Skin of body (tissue), 2 donors: Measurements from ENCODE around the gene SNRNP70. TPM values are rescaled to one million over a fixed set of nuclear protein-coding genes. Genes with fewer than 3 reads are reported as not detected.
"Not testable (repeated sequence)": the region's sequence is repeated elsewhere in the genome, so short reads cannot be mapped to it uniquely, and the experiment has no call there.

Experiments used
- DNase-seq: peaks from one replicate; lab custom pipeline; 2025; lab: John Stamatoyannopoulos, UW
- total RNA-seq: library from RNA; depleted of rRNA; stranded (reverse); fragments of >200 nt; gene quantifications from one replicate; pipeline ENCODE4 v1.2.3, GENCODE V29; 2014

Gene SNRNP70
- total RNA-seq, 1 donor from 2014 or later = 121 TPM

DNA sequence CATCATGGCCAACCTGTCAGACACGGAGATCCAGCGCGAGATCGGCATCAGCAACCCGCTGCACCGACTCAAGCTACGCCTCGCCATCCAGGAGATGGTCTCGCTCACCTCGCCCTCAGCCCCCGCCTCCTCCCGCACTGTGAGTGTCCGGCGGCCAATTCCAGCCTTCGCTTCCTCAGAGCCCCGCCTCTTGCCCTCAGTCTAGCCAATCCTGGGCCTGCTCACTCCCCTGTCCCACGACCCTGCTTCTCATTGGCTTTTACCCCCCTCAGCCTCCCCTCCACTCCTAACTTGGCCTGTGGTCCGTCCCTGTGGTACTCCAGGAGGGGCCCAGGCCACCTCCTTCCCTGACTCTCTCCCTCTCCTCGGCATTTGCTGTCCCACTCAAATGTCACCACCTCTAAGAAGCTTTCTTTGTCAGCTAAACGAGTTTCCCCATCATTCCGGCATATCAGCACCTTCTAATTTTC lies 57.6 kb downstream of the SNRNP70 start:
- peak; percentile 87 for DNase-seq

GRCh38 chr19:49145573-49146407 lies 60.5 kb downstream of the SNRNP70 start:
- DNase-seq = peak; percentile 27

DNA sequence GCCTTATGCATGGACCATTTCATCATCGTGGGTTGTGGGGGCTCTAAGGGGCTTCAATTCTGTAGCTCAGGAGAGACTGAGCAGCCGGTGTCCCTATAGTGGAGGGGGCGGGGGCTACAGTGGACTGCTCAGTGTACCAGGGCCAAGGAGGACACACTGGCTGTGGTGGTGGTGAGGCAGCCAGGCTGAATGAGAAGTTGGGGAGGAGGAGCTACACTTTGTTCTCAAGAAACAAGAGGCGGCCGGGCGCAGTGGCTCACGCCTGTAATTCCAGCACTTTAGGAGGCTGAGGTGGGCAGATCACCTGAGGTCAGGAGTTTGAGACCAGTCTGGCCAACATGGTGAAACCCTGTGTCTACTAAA lies 61.1 kb downstream of the SNRNP70 start:
- DNase-seq = not testable (repeated sequence)

- no peak for DNase-seq
Observed at GRCh38 chr19:49148044-49148682, 62.9 kb downstream of the SNRNP70 start.

- DNase-seq = peak; percentile 87
Observed at GRCh38 chr19:49148784-49149651, 63.8 kb downstream of the SNRNP70 start.

DNA sequence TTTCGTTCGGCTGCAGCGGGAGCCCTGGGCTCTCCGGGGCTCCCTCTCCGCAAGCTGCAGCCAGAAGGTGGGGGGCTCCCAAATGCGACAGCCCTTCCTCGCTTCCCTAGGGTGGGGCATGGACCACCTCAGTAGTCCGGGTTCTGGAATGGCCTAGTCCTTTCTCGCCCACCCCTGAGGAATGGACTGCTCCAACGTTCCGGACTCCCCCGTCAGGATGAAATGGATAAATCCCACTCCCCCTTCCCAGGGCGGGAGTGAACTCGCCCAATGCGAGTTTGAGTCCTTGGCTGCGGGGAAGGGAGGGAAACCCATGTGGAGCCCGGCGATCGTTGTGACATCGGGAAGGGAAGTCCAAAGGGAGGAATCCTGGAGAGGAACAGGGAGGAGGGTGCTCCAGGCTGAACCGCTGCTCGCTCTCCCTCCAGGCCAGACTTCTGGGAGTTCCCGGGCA lies 64.4 kb downstream of the SNRNP70 start:
- DNase-seq = peak; percentile 87

GRCh38 chr19:49150106-49150943 lies 65.1 kb downstream of the SNRNP70 start:
- peak; percentile 93 for DNase-seq

DNA sequence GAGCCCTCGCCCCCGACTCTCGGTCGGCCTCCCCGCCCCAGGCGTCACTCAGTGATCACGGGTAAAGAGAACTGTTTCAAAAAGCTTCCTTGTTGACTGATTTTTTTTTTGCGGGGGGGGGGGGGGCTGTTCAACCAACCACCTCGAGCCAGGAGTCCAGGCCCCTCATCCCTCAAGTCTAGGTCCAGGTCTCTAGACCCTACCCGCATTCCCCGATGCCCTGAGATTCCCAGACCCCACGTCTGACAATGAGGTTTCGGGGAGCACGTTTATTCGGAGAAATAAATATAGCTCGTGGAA lies 65.6 kb downstream of the SNRNP70 start:
- no peak for DNase-seq

- DNase-seq = peak; percentile 58
Observed at GRCh38 chr19:49151267-49152118, 66.2 kb downstream of the SNRNP70 start.

DNA sequence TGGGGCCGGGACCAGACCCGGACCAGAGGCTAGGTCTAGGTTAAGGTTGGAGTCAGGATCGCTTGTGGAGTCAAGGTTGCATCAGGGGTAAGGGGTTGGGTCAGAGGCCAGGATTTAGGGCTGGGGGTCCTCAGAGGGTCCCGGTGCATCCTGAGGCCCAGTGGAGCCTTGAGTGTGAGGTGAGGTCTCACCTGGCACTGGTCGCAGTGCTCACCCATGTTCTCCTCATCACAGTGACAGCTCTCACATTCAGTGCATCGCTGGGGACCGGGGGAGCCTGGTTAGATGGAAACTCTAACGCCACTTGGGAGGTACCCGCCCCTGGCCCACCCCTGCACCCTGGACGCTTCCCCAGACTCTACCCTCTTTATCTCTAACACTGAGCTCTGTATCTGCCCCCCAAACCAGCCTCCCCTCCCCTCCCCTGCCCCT lies 66.9 kb downstream of the SNRNP70 start:
- DNase-seq = no peak

- DNase-seq = no peak
Observed at GRCh38 chr19:49153167-49153809, 68.0 kb downstream of the SNRNP70 start.

DNA sequence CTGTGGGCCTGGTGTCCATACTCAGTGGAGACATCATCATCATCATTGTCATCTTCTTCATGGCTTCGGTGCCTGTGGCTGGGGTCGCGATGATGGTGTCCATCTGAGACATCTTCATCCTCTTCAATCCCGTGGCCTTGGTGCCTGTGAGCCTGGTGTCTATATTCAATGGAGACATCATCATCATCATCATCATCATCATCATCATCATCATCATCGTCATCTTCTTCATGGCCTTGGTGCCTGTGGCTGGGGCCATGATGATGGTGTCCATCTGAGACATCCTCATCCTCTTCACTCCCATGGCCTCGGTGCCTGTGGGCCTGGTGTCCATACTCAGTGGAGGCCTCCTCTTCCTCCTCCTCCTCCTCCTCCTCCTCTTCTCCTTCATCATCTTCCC lies 69.0 kb downstream of the SNRNP70 start:
- DNase-seq = no peak

DNA sequence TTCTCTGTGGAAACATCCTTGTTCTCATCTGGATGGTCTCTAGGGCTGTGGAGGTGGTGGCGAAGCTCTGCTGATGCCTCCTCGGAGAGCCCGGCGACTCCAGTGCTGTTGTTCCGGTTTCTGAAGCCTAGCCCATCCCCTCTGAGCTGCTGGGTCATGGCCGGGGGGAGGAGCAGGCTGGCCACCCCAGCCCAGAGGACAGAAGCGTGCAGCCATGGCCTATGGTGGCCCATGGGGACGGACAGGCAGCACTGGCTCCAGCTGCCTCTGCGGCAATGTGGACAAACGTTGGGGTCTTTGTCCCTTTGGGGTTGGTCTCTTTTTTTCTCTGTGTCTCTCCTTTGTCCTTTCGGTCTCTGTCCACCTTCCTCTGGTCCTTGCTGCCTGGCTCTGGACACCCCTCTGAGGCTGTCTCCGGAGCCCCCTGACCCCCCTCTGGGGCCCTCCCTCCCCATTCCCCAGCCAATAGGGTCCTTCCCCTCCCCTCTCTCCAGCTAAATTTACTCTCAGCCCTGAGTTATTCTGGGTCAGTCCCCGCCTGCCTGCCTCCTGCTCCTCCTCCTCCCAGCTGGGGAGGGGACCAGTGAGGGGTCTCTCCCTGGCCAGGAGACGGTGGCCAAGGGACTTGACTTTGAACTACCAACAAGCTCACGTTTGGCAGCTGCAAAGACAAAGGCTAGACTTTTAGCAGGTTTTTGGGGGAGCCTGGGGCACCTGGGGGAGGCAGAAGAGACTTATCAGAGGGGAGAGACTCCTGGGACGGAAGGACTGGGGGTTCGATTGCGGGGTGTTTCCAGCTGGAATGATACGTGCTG lies 70.0 kb downstream of the SNRNP70 start, which contains the start of gene HRC:
Gene HRC (minus strand): TSS at position 392 of the 815 bp plus-strand sequence. CDS start 159 bp downstream, at position 233.
- DNase-seq = no peak

GRCh38 chr19:49155820-49156346 lies 70.6 kb downstream of the SNRNP70 start:
- peak; percentile 38 for DNase-seq

GRCh38 chr19:49157445-49158224 lies 72.4 kb downstream of the SNRNP70 start, which contains the start of gene TRPM4:
Gene TRPM4, plus strand, starts transcription at chr19:49157792. Its CDS starts 75 bp downstream, at chr19:49157867.
- peak; percentile 65 for DNase-seq
